ENCODE results near the gene DKK1. TPM values are rescaled to one million over a fixed set of nuclear protein-coding genes. Genes with fewer than 3 reads are reported as not detected.

The DKK1 gene
- total RNA-seq: not detected

GRCh38 chr10:52313933-52314821 lies at the start of gene DKK1:
Gene DKK1, plus strand, starts transcription at chr10:52314281. Its CDS starts 154 bp downstream, at chr10:52314435.
- H3K9me3 Mint-ChIP-seq: no peaks in the 10 kb centered on the region
- POLR2A ChIA-PET: no interaction called here
- ATAC-seq (ENCODE audit: low read depth) (peak; percentile 33), DNase-seq (peak; percentile 44)
- peaks cover 65% of the 10 kb centered on the region for H3K27me3 Mint-ChIP-seq
- H3K4me1 Mint-ChIP-seq: peaks cover 5% of the 10 kb centered on the region
- no peak within 1 kb of the TSS for H3K27ac Mint-ChIP-seq
- no peaks in the 10 kb centered on the region for H3K36me3 Mint-ChIP-seq
- peak within 1 kb of the TSS; percentile 55 for H3K4me3 Mint-ChIP-seq

GRCh38 chr10:52265131-52265926 lies 48.8 kb upstream of the DKK1 start:
- no peak for ATAC-seq (ENCODE audit: low read depth)
- Mint-ChIP-seq H3K27ac (no peak overlapping the region), H3K27me3 (no peaks in the 10 kb centered on the region), H3K36me3 (no peaks in the 10 kb centered on the region), H3K9me3 (no peaks in the 10 kb centered on the region), H3K4me3 (no peak overlapping the region), H3K4me1 (no peaks in the 10 kb centered on the region)
- DNase-seq: no peak
- POLR2A ChIA-PET: no interaction called here

- no peaks in the 10 kb centered on the region for H3K36me3 Mint-ChIP-seq
- H3K4me3 Mint-ChIP-seq: no peak overlapping the region
- no peaks in the 10 kb centered on the region for H3K4me1 Mint-ChIP-seq
- ATAC-seq (ENCODE audit: low read depth): no peak
- H3K9me3 Mint-ChIP-seq: no peaks in the 10 kb centered on the region
- POLR2A ChIA-PET: no interaction called here
- no peaks in the 10 kb centered on the region for H3K27me3 Mint-ChIP-seq
- no peak overlapping the region for H3K27ac Mint-ChIP-seq
- DNase-seq: no peak
Measured at GRCh38 chr10:52266858-52267257, 47.2 kb upstream of the DKK1 start.

- no peaks in the 10 kb centered on the region for H3K4me1 Mint-ChIP-seq
- DNase-seq: no peak
- no peak overlapping the region for H3K4me3 Mint-ChIP-seq
- no peaks in the 10 kb centered on the region for H3K9me3 Mint-ChIP-seq
- H3K36me3 Mint-ChIP-seq: no peaks in the 10 kb centered on the region
- H3K27ac Mint-ChIP-seq: no peak overlapping the region
- H3K27me3 Mint-ChIP-seq: no peaks in the 10 kb centered on the region
- POLR2A ChIA-PET: no interaction called here
- no peak for ATAC-seq (ENCODE audit: low read depth)
Measured at GRCh38 chr10:52268790-52269189, 45.3 kb upstream of the DKK1 start.

GRCh38 chr10:52269233-52269632 lies 44.8 kb upstream of the DKK1 start:
- POLR2A ChIA-PET: no interaction called here
- Mint-ChIP-seq H3K4me3 (no peak overlapping the region), H3K4me1 (no peaks in the 10 kb centered on the region), H3K36me3 (no peaks in the 10 kb centered on the region), H3K27ac (no peak overlapping the region), H3K9me3 (no peaks in the 10 kb centered on the region), H3K27me3 (no peaks in the 10 kb centered on the region)
- ATAC-seq (ENCODE audit: low read depth): no peak
- DNase-seq: no peak

GRCh38 chr10:52276163-52276562 lies 37.9 kb upstream of the DKK1 start:
- Mint-ChIP-seq H3K36me3 (no peaks in the 10 kb centered on the region), H3K4me1 (no peaks in the 10 kb centered on the region), H3K9me3 (no peaks in the 10 kb centered on the region), H3K27ac (no peak overlapping the region), H3K27me3 (no peaks in the 10 kb centered on the region), H3K4me3 (no peak overlapping the region)
- DNase-seq: no peak
- no peak for ATAC-seq (ENCODE audit: low read depth)
- POLR2A ChIA-PET: no interaction called here

- H3K27ac Mint-ChIP-seq: no peak overlapping the region
- no peaks in the 10 kb centered on the region for H3K36me3 Mint-ChIP-seq
- H3K4me1 Mint-ChIP-seq: no peaks in the 10 kb centered on the region
- DNase-seq: no peak
- no peak overlapping the region for H3K4me3 Mint-ChIP-seq
- no peak for ATAC-seq (ENCODE audit: low read depth)
- POLR2A ChIA-PET: no interaction called here
- H3K27me3 Mint-ChIP-seq: no peaks in the 10 kb centered on the region
- H3K9me3 Mint-ChIP-seq: no peaks in the 10 kb centered on the region
Measured at GRCh38 chr10:52276986-52277385, 37.1 kb upstream of the DKK1 start.

GRCh38 chr10:52279546-52279945 lies 34.5 kb upstream of the DKK1 start:
- Mint-ChIP-seq H3K27me3 (no peaks in the 10 kb centered on the region), H3K4me3 (no peak overlapping the region), H3K36me3 (no peaks in the 10 kb centered on the region), H3K4me1 (no peaks in the 10 kb centered on the region), H3K9me3 (no peaks in the 10 kb centered on the region), H3K27ac (no peak overlapping the region)
- DNase-seq (no peak), ATAC-seq (ENCODE audit: low read depth) (no peak)
- POLR2A ChIA-PET: no interaction called here

GRCh38 chr10:52280051-52280450 lies 34.0 kb upstream of the DKK1 start:
- H3K4me1 Mint-ChIP-seq: no peaks in the 10 kb centered on the region
- POLR2A ChIA-PET: no interaction called here
- H3K27ac Mint-ChIP-seq: no peak overlapping the region
- H3K27me3 Mint-ChIP-seq: no peaks in the 10 kb centered on the region
- DNase-seq (no peak), ATAC-seq (ENCODE audit: low read depth) (no peak)
- H3K36me3 Mint-ChIP-seq: no peaks in the 10 kb centered on the region
- H3K4me3 Mint-ChIP-seq: no peak overlapping the region
- H3K9me3 Mint-ChIP-seq: no peaks in the 10 kb centered on the region

- POLR2A ChIA-PET: no interaction called here
- H3K4me3 Mint-ChIP-seq: no peak overlapping the region
- H3K9me3 Mint-ChIP-seq: no peaks in the 10 kb centered on the region
- no peaks in the 10 kb centered on the region for H3K36me3 Mint-ChIP-seq
- H3K27ac Mint-ChIP-seq: no peak overlapping the region
- DNase-seq: no peak
- no peak for ATAC-seq (ENCODE audit: low read depth)
- no peaks in the 10 kb centered on the region for H3K27me3 Mint-ChIP-seq
- H3K4me1 Mint-ChIP-seq: no peaks in the 10 kb centered on the region
Measured at GRCh38 chr10:52283174-52283573, 30.9 kb upstream of the DKK1 start.

GRCh38 chr10:52284416-52285013 lies 29.6 kb upstream of the DKK1 start:
- ATAC-seq (ENCODE audit: low read depth) (no peak), DNase-seq (no peak)
- Mint-ChIP-seq H3K4me1 (no peaks in the 10 kb centered on the region), H3K9me3 (no peaks in the 10 kb centered on the region), H3K27me3 (no peaks in the 10 kb centered on the region), H3K27ac (no peak overlapping the region), H3K4me3 (no peak overlapping the region), H3K36me3 (no peaks in the 10 kb centered on the region)
- POLR2A ChIA-PET: no interaction called here

- H3K27me3 Mint-ChIP-seq: no peaks in the 10 kb centered on the region
- H3K9me3 Mint-ChIP-seq: no peaks in the 10 kb centered on the region
- no peak overlapping the region for H3K27ac Mint-ChIP-seq
- POLR2A ChIA-PET: no interaction called here
- ATAC-seq (ENCODE audit: low read depth) (no peak), DNase-seq (no peak)
- no peak overlapping the region for H3K4me3 Mint-ChIP-seq
- no peaks in the 10 kb centered on the region for H3K4me1 Mint-ChIP-seq
- H3K36me3 Mint-ChIP-seq: no peaks in the 10 kb centered on the region
Measured at GRCh38 chr10:52287866-52288265, 26.2 kb upstream of the DKK1 start.

GRCh38 chr10:52297747-52298146 lies 16.3 kb upstream of the DKK1 start:
- Mint-ChIP-seq H3K27ac (no peak overlapping the region), H3K27me3 (no peaks in the 10 kb centered on the region), H3K4me1 (no peaks in the 10 kb centered on the region), H3K36me3 (no peaks in the 10 kb centered on the region), H3K9me3 (no peaks in the 10 kb centered on the region), H3K4me3 (no peak overlapping the region)
- POLR2A ChIA-PET: no interaction called here
- ATAC-seq (ENCODE audit: low read depth): no peak
- DNase-seq: no peak

Measured in activated naive CD8-positive, alpha-beta T cell treated with anti-CD3 and anti-CD28 coated beads, Interleukin-2, amount 10 ng/mL, durations not matched to agents 7 days and 5 days (primary cell).